GM23338 (cell line): Measurements from ENCODE around the gene PRMT7. TPM values are rescaled to one million over a fixed set of nuclear protein-coding genes. Genes with fewer than 3 reads are reported as not detected.

Source experiments
- ATAC-seq: fragments of 200-7000 bp; cut with Tn5 transposase; 3 replicates; pipeline ENCODE4 v1.9.1; 2020
- DNase-seq: peaks from one replicate; pipeline ENCODE4 v3.0.0-alpha.2; 2015; ENCODE audit warnings: low spot score
- H2AFZ ChIP-seq: fragments of 200-600 bp; sonication (generic); 2 replicates; pipeline ENCODE4 v1.8.0; 2016; ENCODE audit warnings: antibody characterized with exemption, mild to moderate bottlenecking, moderate library complexity
- H3F3A ChIP-seq: fragments of 200-600 bp; sonication (generic); replicated peaks from 2 replicates; pipeline ENCODE4 v1.8.0; 2017; ENCODE audit warnings: antibody characterized with exemption, mixed run types, low read depth
- H3K27ac ChIP-seq: fragments of 200-600 bp; sonication (generic); 2 replicates; pipeline ENCODE4 v1.6.1; 2016; ENCODE audit warnings: low read depth
- H3K27me3 ChIP-seq: fragments of 200-600 bp; sonication (generic); 2 replicates; pipeline ENCODE4 v1.8.0; 2016; ENCODE audit warnings: mild to moderate bottlenecking, mixed run types, moderate library complexity; ENCODE audit not compliant: insufficient read depth
- H3K36me3 ChIP-seq: fragments of 200-600 bp; sonication (generic); 2 replicates; pipeline ENCODE4 v1.8.0; 2016; ENCODE audit warnings: mild to moderate bottlenecking; ENCODE audit not compliant: insufficient read depth
- H3K4me1 ChIP-seq: fragments of 200-600 bp; sonication (generic); 2 replicates; pipeline ENCODE4 v1.8.0; 2016; ENCODE audit warnings: mild to moderate bottlenecking, moderate library complexity; ENCODE audit not compliant: insufficient read depth
- H3K4me2 ChIP-seq: fragments of 200-600 bp; sonication (generic); 2 replicates; pipeline ENCODE4 v1.7.1; 2017; ENCODE audit warnings: mixed run types
- H3K4me3 ChIP-seq: fragments of 200-600 bp; sonication (generic); 2 replicates; pipeline ENCODE4 v1.6.1; 2016; ENCODE audit warnings: mixed run types
- H3K79me2 ChIP-seq: fragments of 200-600 bp; sonication (generic); replicated peaks from 2 replicates; pipeline ENCODE4 v1.8.0; 2017; ENCODE audit warnings: mild to moderate bottlenecking; ENCODE audit not compliant: insufficient read depth
- H3K9me2 ChIP-seq: fragments of 200-600 bp; sonication (generic); 2 replicates; pipeline ENCODE4 v1.8.0; 2017; ENCODE audit not compliant: insufficient read depth
- H4K20me1 ChIP-seq: fragments of 200-600 bp; sonication (generic); replicated peaks from 2 replicates; pipeline ENCODE4 v1.8.0; 2017; ENCODE audit warnings: mild to moderate bottlenecking; ENCODE audit not compliant: insufficient read depth
- H3K27ac Mint-ChIP-seq: 2 replicates; pipeline ENCODE4 v1.8.0; 2020; ENCODE audit warnings: inconsistent platforms, mild to moderate bottlenecking, moderate library complexity, mixed read lengths
- H3K27me3 Mint-ChIP-seq: 3 replicates; pipeline ENCODE4 v1.8.0; 2022; ENCODE audit warnings: low read depth, mild to moderate bottlenecking, moderate library complexity, mixed read lengths, inconsistent platforms; ENCODE audit not compliant: insufficient read depth, poor library complexity
- H3K36me3 Mint-ChIP-seq: 3 replicates; pipeline ENCODE4 v1.8.0; 2021; ENCODE audit warnings: low read depth, mild to moderate bottlenecking, inconsistent platforms, moderate library complexity, mixed read lengths
- H3K4me1 Mint-ChIP-seq: 3 replicates; pipeline ENCODE4 v1.8.0; 2020; ENCODE audit warnings: mild to moderate bottlenecking, inconsistent platforms, mixed read lengths
- H3K4me3 Mint-ChIP-seq: 3 replicates; pipeline ENCODE4 v1.8.0; 2021; ENCODE audit warnings: moderate library complexity, mild to moderate bottlenecking, inconsistent platforms, mixed read lengths
- H3K9me3 Mint-ChIP-seq: 3 replicates; pipeline ENCODE4 v1.8.0; 2020; ENCODE audit warnings: moderate library complexity, mild to moderate bottlenecking, inconsistent platforms, mixed read lengths
- CREB1 ChIP-seq: fragments of 250-450 bp; sonication (Bioruptor Pico); IDR thresholded peaks from 2 replicates; pipeline ENCODE4 v1.5.0; 2020; ENCODE audit warnings: low read depth, mild to moderate bottlenecking, moderate library complexity
- EZH2phosphoT487 ChIP-seq: fragments of 200-600 bp; sonication (generic); IDR thresholded peaks from one replicate; pipeline ENCODE4 v1.8.1; 2018; ENCODE audit warnings: antibody characterized with exemption; ENCODE audit not compliant: unreplicated experiment
- JUNB ChIP-seq: IDR thresholded peaks from one replicate; pipeline ENCODE4 v1.6.1; 2016; ENCODE audit warnings: antibody characterized with exemption; ENCODE audit not compliant: unreplicated experiment
- POLR2AphosphoS5 ChIP-seq: IDR thresholded peaks from 2 replicates; pipeline ENCODE4 v1.6.1; 2016; ENCODE audit warnings: antibody characterized with exemption, low read depth
- STAT1 ChIP-seq: IDR thresholded peaks from one replicate; pipeline ENCODE4 v1.6.1; 2016; ENCODE audit warnings: antibody characterized with exemption; ENCODE audit not compliant: unreplicated experiment
- ZNF114 ChIP-seq: fragments of 250-450 bp; sonication (Bioruptor Pico); IDR thresholded peaks from 2 replicates; pipeline ENCODE4 v1.5.0; 2020; ENCODE audit warnings: mild to moderate bottlenecking, moderate library complexity
- ZNF331 ChIP-seq: fragments of 250-450 bp; sonication (Bioruptor Pico); IDR thresholded peaks from 2 replicates; pipeline ENCODE4 v1.5.0; 2020; ENCODE audit warnings: low read depth, mild to moderate bottlenecking, moderate library complexity
- ZNF462 ChIP-seq: fragments of 250-450 bp; sonication (Bioruptor Pico); IDR thresholded peaks from 2 replicates; pipeline ENCODE4 v1.5.0; 2020; ENCODE audit warnings: mild to moderate bottlenecking, moderate library complexity
- polyA plus RNA-seq: library from polyadenylated mRNA; unstranded; fragments of >200 nt; fragmentation: Nextera tagmentation; extraction: Ambion mirVana; gene quantifications from 2 replicates; pipeline ENCODE4 v1.2.1, GENCODE V29; 2016
- total RNA-seq: library from RNA; depleted of rRNA; stranded (reverse); fragments of >200 nt; shearing (Covaris generic); gene quantifications from 2 replicates; pipeline ENCODE4 v1.2.3, GENCODE V29; 2014
- TF ChIP-seq, protein P1 (sequence below), 2 experiments: fragments of 200-600 bp in 1 of 2; sonication (generic) in 1 of 2; conservative IDR thresholded peaks; 2 replicates each; pipeline versions ENCODE4 v1.5.1 to v1.6.1; 2016 to 2017; ENCODE audit warnings: antibody characterized with exemption in 2 of 2, low read depth in 2 of 2, mild to moderate bottlenecking in 2 of 2, moderate library complexity in 1 of 2
- TF ChIP-seq, protein P2 (sequence below): IDR thresholded peaks from one replicate; pipeline ENCODE4 v1.6.1; 2018; ENCODE audit warnings: antibody characterized with exemption; ENCODE audit not compliant: unreplicated experiment

The PRMT7 gene
- total and polyA plus RNA-seq, 2 experiments from 2014 or later = 20.2 to 65.3 TPM

- peak overlapping the region; percentile 98 for H2AFZ ChIP-seq
- H4K20me1 ChIP-seq = peaks cover 21% of the 10 kb centered on the region
- DNase-seq (no peak), ATAC-seq (peak; percentile 61)
- H3K27ac Mint-ChIP-seq = peak overlapping the region; percentile 98
- H3K36me3 ChIP-seq = peaks cover 30% of the 10 kb centered on the region
- peaks cover 31% of the 10 kb centered on the region for H3K36me3 Mint-ChIP-seq
- H3K27ac ChIP-seq = peak overlapping the region; percentile 87
- peak overlapping the region; percentile 97 for H3K4me3 ChIP-seq
- H3K4me3 Mint-ChIP-seq = peak overlapping the region; percentile 97
- H3F3A ChIP-seq = peaks cover 7% of the 10 kb centered on the region
- H3K27me3 Mint-ChIP-seq = peaks cover 6% of the 10 kb centered on the region
- no peaks in the 10 kb centered on the region for H3K9me3 Mint-ChIP-seq
- H3K27me3 ChIP-seq = no peaks in the 10 kb centered on the region
- no peaks in the 10 kb centered on the region for H3K9me2 ChIP-seq
- peak overlapping the region; percentile 99 for H3K4me2 ChIP-seq
- peaks cover 65% of the 10 kb centered on the region for H3K79me2 ChIP-seq
- peaks cover 10% of the 10 kb centered on the region for H3K4me1 Mint-ChIP-seq
- TF ChIP-seq, protein P1, sequence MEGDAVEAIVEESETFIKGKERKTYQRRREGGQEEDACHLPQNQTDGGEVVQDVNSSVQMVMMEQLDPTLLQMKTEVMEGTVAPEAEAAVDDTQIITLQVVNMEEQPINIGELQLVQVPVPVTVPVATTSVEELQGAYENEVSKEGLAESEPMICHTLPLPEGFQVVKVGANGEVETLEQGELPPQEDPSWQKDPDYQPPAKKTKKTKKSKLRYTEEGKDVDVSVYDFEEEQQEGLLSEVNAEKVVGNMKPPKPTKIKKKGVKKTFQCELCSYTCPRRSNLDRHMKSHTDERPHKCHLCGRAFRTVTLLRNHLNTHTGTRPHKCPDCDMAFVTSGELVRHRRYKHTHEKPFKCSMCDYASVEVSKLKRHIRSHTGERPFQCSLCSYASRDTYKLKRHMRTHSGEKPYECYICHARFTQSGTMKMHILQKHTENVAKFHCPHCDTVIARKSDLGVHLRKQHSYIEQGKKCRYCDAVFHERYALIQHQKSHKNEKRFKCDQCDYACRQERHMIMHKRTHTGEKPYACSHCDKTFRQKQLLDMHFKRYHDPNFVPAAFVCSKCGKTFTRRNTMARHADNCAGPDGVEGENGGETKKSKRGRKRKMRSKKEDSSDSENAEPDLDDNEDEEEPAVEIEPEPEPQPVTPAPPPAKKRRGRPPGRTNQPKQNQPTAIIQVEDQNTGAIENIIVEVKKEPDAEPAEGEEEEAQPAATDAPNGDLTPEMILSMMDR (conservative IDR thresholded peaks at IDR 0.05; ENCODE audit: low read depth in 2 of 2) = no peak
- TF ChIP-seq POLR2AphosphoS5 (no peak), CREB1 (CRISPR knock-in tag) (no peak), EZH2phosphoT487 (no peak), STAT1 (no peak), ZNF114 (CRISPR knock-in tag) (no peak), JUNB (no peak), ZNF462 (no peak), ZNF331 (CRISPR knock-in tag) (no peak)
- TF ChIP-seq, protein P2, sequence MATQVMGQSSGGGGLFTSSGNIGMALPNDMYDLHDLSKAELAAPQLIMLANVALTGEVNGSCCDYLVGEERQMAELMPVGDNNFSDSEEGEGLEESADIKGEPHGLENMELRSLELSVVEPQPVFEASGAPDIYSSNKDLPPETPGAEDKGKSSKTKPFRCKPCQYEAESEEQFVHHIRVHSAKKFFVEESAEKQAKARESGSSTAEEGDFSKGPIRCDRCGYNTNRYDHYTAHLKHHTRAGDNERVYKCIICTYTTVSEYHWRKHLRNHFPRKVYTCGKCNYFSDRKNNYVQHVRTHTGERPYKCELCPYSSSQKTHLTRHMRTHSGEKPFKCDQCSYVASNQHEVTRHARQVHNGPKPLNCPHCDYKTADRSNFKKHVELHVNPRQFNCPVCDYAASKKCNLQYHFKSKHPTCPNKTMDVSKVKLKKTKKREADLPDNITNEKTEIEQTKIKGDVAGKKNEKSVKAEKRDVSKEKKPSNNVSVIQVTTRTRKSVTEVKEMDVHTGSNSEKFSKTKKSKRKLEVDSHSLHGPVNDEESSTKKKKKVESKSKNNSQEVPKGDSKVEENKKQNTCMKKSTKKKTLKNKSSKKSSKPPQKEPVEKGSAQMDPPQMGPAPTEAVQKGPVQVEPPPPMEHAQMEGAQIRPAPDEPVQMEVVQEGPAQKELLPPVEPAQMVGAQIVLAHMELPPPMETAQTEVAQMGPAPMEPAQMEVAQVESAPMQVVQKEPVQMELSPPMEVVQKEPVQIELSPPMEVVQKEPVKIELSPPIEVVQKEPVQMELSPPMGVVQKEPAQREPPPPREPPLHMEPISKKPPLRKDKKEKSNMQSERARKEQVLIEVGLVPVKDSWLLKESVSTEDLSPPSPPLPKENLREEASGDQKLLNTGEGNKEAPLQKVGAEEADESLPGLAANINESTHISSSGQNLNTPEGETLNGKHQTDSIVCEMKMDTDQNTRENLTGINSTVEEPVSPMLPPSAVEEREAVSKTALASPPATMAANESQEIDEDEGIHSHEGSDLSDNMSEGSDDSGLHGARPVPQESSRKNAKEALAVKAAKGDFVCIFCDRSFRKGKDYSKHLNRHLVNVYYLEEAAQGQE = no peak
- peaks cover 19% of the 10 kb centered on the region for H3K4me1 ChIP-seq
These were observed 414 bp upstream of the PRMT7 start for GRCh38 chr16:68310437-68310773.
